NCI-H2227 (cell line): ENCODE results near the gene RLN3.
"Not testable (repeated sequence)": the region's sequence is repeated elsewhere in the genome, so short reads cannot be mapped to it uniquely, and the experiment has no call there.

Experiments used
- DNase-seq: peaks from one replicate; lab custom pipeline; 2025; ENCODE audit not compliant: unreplicated experiment; lab: John Stamatoyannopoulos, UW

The RLN3 gene

DNA sequence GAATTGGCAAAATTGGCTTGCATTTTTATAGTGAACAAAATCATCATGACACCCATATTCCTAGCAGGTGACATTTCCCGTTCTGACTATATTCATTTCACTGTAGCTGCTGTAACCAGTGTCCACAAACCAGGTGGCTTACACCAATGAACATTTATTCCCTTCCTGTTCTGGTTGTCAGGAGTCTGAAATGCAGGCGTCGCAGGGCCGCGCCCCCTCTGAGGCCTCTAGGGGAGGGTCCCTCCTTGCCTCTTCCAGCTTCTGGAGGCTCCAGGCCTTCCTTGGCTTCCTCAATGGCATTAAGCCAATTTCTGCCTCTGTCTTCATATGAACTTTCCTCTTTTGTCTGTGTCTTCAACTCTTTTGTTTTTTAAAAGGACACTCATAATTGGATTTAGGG is 6.5 kb upstream of the RLN3 start:
- no peak for DNase-seq

DNA sequence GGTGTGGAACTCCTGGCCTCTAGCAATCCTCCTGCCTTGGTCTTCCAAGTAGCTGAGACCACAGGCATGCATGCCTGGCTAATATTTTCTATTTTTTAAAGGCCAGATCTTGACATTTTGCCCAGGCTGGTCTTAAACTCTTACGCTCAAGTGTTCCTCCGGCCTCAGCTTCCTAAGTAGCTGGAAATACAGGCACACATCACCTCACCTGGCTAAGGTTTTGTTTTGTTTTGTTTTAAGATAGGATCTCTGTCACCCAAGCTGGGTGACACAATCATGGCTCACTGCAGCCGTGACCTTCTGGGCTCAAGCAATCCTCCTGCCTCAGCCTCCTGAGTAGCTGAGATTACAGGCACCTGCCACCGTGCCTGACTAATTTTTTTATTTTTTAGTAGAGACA is 5.5 kb upstream of the RLN3 start:
- no peak for DNase-seq

DNA sequence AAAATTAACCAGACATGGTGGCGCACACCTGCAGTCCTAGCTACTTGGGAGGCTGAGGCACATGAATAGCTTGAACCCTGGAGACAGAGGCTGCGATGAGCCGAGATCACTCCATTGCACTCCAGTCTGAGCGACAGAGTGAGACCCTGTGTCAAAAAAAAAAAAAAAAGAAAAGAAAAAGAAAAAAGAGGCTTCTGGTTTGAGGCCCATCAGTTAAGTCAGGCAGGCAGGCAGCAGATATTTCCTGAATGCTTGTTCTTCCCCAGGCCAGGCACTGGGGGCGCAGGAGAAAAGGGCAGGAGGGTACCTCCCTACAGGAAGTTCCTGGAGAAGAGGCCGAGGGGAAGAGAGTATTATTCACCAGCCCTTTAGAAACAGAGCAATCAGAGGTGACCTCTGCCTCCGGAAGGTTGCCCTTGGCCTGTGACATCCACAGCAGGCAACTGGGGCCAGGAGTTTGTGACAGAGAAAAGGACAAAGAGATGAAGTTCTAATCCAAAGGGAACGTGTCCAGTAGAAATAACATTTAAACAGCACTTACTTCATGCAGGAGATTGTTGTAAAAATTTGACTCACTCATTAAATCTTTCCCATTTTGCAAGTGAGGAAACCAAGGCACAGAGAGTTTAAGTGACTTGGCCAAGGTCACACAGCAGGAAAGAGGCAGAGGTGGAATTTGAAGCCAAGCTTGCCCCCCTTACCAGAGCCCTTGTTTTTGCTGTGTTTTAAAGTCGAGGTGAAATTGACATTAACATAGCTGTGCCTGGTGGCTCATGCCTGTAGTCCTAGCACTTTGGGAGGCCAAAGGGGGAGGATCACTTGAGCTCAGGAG is 4.3 kb upstream of the RLN3 start:
- DNase-seq: peak; percentile 37

DNA sequence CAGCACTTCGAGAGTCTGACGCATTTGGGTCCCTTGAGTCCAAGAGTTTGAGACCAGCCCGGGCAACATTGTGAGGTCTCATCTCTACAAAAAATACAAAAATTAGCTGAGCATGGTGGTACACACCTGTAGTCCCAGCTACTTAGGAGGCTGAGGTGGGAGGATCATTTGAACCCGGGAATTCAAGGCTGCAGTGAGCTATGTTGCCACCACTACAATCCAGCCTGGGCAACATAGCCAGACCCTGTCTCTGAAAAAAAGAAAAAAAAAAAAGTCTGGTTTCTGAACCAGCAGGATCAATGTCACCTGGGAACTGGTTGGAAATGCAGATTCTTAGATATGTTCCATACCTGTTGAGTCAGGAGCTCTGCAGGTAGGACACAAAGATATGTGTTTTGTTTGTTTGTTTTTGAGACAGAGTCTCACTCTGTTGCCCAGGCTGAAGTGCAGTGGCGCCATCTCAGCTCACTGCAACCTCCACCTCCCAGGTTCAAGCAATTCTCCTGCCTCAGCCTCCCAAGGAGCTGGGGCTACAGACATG is 1.2 kb upstream of the RLN3 start:
- not testable (repeated sequence) for DNase-seq

DNA sequence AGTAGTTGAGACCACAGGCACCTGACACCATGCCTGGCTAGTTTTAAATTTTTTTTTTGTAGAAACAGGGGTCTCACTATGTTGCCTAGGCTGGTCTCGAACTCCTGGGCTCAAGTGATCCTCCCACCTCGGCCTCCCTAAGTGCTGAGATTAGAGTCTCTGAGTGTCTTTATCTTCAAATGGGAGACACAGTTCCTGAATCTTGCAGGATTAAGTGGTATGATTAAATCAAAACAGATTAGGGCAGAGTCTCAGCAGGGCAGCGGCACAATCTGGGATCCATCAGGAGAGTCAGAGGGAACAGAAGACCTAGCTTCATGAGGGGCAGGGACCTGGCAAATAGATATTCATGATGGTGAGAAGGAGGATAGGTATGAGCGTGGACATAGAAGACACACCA is 953 bp downstream of the RLN3 start:
- DNase-seq: no peak

DNA sequence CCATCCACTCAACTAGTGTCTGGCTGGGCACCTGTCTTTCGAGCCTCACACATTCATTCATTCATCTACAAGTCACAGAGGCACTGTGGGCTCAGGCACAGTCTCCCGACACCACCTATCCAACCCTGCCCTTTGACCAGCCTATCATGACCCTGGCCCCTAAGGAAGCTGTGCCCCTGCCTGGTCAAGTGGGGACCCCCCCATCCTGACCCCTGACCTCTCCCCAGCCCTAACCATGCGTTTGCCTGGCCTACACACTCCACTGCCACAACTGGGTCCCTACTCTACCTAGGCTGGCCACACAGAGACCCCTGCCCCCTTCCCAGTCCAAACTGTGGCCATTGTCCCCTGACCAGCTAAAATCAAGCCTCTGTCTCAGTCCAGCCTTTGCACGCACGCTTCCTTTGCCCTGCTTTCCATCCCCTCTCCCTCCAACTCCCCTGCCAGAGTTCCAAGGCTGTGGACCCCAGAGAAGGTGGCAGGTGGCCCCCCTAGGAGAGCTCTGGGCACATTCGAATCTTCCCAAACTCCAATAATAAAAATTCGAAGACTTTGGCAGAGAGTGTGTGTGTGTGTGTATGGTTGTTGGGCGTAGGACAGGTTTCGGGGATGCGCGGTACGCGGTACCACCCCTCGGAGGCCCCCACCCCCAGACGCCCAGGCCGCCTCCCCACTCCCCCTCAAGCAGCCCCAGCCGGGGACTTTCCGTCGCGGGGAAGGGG is 3.2 kb downstream of the RLN3 start:
- DNase-seq: no peak

DNA sequence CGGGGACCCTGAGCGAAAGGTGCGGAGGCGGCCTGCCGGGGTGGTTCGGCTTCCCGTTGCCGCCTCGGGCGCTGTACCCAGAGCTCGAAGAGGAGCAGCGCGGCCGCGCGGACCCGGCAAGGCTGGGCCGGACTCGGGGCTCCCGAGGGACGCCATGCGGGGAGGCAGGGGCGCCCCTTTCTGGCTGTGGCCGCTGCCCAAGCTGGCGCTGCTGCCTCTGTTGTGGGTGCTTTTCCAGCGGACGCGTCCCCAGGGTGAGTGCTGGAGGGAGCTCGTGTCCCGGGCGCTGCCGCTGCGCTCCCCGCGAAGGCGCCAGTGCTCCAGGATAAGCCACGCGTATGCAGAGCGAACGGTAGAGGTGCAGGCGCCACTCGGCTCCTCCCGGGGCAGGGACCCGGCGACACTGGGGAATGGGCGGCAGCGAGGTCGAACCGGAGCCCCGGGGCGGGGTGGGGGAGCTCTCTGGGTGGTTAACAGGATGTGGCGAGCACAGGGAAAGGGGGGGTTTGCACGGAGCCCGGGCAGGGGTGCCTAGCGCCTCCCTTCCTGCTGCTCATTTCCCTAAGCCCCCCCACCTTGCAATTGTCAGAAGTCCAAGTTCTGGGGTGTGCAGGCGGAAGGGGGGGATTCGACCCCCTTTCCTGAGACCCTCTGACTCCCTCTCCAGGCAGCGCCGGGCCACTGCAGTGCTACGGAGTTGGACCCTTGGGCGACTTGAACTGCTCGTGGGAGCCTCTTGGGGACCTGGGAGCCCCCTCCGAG is 4.0 kb downstream of the RLN3 start, which contains the start of gene IL27RA:
IL27RA (plus strand) TSS at position 44 of the 762 bp plus-strand sequence; CDS start at position 155, 111 bp downstream.
- DNase-seq: peak; percentile 50

DNA sequence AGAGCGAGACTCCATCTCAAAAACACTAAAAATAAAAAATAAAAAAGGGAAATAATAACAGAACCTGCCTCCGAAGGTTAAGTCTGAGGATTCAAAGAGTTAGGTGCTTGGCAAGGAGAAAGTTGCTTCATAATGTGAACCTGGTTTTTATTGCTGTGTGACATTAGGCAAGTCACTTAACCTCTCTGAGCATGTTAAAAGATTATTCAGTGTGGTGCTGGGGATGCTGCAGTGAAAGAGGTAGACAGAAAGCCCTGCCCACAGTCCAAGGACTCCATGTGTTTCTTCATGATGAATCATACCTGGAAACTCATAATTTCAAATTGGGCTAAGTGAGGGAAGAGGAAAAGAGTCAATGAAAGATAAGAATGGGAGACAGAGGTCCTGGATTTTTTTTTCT is 6.0 kb downstream of the RLN3 start:
- no peak for DNase-seq

DNA sequence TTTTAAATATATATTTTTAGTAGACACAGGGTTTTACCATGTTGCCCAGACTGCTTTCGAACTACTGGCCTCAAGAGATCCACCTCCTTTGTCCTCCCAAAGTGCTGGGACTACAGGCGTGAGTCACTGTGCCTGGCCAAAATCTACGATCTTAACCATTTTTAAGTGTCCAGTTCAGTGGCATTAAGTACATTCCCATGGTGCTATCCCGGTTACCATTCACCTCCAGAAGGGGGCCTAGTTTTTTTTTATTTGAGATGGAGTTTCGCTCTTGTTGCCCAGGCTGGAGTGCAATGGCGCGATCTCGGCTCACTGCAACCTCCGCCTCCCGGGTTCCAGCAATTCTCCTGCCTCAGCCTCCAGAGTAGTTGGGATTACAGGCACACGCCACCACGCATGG is 7.2 kb downstream of the RLN3 start:
- DNase-seq: not testable (repeated sequence)

DNA sequence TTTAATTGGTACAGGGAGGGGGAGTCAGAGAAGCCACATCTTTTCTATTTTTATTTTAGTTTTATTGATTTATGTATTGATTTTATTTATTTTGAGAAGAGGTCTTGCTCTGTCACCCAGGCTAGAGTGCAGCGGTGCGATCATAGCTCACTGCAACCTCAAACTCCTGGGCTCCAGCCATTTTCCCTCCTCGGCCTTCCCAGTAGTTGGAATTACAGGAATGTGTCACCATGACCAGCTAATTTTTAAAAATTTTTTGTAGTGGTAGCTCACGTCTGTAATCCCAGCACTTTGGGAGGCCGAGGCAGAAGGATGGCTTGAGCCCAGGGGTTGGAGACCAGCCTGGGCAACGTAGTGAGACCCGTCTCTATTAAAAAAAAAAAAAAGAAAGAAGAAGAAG is 7.8 kb downstream of the RLN3 start:
- DNase-seq: no peak

DNA sequence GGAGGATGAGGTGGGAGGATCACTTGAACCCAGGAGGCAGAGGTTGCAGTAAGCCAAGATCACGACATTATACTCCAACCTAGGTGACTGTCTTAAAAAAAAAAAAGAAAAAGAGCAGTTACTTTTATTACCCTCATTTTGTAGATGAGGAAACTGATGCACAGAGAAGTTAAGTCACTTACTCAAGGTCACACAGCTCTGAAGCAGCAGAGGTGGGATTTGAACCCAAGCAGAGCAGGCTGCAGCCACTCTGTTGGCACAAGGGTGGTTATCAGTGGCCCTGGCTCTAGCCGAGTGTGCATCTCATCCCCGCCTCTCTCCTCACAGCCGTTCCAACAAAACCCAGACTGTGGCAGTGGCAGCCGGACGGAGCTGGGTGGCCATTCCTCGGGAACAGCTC is 11.2 kb downstream of the RLN3 start:
- DNase-seq: no peak

DNA sequence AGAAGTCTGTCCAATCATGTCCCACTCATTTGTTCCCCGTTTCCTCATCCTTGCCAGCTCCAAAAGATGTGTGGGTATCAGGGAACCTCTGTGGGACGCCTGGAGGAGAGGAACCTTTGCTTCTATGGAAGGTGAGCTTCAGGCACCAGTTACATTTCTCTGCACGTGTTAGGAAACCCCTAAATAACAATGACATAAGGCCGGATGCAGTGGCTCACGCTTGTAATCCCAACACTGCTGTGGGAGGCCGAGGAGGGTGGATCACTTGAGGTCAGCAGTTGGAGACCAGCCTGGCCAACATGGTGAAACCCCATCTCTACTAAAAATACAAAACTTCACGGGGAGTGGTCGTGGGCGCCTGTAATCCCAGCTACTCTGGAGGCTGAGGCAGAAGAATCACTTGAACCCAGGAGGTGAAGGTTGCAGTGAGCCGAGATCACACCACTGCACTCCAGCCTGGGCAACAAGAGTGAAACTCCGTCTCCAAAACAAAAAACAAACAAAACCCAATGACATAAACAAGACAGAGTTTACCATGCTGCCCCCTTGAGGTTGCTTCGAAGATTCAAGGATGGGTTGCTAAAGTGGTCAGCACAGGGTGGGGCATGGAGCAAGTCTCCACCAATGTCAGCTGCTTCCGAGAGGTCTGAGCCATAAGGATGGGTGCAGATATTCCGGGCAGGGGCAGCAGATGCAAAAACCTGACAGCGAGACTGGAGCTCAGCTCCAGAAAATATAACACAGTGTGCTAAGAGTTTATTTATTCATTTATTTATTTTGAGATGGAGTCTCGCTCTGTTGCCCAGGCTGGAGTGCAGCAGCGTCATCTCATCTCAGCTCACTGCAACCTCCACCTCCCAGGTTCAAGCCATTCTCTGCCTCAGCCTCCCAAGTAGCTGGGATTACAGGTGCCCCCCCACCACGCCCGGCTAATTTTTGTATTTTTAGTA is 15.0 kb downstream of the RLN3 start:
- DNase-seq: peak; percentile 68

DNA sequence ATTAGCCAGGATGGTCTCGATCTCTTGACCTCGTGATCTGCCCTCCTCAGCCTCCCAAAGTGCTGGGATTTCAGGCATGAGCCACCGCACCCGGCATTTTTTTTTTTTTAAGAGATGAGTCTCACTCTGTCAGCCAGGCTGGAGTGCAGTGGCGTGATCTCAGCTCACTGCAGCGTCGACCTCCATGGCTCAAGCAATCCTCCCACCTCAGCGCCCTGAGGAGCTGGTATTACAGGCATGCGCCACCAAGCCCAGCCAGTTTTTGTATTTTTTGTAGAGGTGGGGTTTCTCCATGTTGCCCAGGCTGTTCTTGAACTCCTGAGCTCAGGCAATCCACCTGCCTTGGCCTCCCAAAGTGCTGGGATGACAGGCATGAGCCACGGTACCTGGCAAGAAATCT is 19.9 kb downstream of the RLN3 start:
- DNase-seq: not testable (repeated sequence)

DNA sequence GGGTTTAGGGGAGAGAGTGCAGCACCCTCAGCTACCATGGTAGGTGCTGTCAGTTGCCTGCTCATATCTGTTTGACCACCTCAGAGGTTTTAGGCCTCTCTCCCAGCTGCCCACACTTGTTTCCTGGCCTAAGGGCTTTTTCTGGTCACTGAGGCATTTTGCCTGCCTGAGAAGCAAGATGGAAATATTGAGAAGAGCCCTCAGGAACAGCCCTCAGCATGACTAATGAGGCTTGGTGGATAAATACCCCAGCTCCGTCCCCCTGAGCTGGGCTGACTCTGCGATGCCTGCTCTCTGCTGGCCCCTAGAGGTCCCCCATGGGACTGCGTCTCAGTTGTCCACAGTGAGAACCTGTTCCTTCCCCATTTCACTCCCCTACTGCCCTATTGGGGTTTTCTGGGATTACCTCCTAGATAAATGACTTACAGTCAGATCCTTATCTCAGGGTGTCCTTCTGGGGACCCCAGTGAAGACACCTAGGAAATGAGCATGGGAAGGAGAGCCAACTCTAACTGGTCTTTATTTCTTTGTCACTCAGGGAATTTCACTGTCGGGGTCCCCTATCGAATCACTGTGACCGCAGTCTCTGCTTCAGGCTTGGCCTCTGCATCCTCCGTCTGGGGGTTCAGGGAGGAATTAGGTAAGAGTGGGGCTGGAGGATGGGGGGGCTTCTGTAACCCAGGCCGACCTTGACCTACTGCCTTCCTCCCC is 20.6 kb downstream of the RLN3 start:
- peak; percentile 9 for DNase-seq

DNA sequence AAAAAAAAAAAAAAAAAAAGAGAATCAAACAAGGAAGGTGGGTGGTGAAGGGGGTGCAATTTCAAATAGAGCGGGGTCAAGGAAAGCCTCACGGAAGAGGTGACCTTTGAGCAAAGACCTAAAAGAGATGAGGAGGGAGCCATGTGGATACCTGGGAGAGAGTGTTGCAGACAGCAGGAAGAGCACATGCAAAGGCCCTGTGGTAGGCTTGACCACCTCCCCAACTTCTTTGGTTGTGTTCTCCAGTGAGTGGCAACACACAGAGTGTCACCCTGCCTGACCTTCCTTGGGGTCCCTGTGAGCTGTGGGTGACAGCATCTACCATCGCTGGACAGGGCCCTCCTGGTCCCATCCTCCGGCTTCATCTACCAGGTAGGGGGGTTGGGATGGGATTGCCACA is 22.6 kb downstream of the RLN3 start:
- no peak for DNase-seq

DNA sequence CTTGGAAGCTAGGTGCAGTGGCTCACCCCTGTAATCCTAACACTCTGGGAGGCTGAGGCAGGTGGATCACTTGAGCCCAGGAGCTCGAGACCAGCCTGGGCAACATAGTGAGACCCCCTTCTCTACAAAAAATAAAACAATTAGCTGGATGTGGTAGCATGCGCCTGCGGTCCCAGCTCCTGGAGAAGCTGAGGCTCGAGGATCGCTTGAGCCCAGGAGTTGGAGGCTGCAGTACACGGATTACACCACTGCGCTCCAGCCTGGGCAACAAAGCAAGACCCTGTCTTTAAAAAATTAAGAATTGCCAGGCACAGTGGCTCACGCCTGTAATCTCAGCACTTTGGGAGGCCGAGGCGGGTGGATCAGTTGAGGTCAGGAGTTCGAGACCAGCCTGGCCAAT is 23.0 kb downstream of the RLN3 start:
- DNase-seq: not testable (repeated sequence)

DNA sequence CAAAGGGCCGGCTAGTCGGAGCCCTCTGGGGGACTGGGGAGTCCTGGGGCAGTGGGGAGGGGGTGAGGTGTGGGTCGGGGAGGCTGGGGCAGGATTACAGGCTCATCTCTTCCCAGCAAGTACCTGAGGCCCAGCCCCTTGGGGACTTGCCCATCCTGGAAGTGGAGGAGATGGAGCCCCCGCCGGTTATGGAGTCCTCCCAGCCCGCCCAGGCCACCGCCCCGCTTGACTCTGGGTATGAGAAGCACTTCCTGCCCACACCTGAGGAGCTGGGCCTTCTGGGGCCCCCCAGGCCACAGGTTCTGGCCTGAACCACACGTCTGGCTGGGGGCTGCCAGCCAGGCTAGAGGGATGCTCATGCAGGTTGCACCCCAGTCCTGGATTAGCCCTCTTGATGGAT is 24.0 kb downstream of the RLN3 start:
- DNase-seq: no peak

DNA sequence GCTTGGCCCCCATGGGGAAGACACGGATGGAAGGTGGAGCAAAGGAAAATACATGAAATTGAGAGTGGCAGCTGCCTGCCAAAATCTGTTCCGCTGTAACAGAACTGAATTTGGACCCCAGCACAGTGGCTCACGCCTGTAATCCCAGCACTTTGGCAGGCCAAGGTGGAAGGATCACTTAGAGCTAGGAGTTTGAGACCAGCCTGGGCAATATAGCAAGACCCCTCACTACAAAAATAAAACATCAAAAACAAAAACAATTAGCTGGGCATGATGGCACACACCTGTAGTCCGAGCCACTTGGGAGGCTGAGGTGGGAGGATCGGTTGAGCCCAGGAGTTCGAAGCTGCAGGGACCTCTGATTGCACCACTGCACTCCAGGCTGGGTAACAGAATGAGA is 24.5 kb downstream of the RLN3 start:
- DNase-seq: no peak

DNA sequence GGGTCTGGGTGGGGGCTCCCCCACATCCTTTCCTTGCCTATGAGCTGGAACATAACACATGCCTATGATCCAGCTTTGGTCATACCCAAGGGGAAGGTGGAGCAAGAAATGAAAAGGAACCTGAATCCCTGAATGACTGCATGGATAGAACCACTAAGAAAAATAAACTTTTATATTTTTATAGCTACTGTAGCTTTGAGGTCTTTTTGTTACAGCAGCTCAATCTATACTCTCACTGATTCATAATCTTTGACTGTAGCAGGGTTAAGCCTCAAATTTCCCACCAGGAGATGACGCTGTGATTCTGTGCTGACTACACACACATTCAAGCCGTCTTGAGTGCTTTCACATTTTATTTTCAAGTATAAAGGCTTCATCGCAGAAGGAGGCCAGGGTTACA is 25.1 kb downstream of the RLN3 start:
- DNase-seq: no peak

DNA sequence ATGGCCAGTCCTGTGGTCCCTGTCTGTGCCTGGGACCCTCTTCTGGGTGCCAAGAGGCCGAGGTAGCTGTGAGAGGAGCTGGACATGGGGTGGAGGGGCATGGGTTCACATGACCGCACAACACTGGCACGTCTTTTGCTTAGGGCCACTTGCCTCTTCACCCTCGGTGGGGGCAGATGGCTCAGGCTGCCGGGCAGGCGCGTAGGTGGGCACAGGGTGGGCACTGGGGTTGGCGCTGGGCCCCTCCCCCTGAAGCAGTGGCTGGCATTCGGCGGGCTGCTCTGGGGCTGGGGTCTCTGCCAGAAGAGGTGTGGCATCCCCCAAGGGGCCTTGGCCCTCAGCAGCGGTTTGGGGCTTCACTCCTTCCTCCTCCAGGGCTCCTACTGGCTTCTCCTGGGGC is 25.6 kb downstream of the RLN3 start:
- no peak for DNase-seq
